ENCODE results near the gene PGAP6.

DNA sequence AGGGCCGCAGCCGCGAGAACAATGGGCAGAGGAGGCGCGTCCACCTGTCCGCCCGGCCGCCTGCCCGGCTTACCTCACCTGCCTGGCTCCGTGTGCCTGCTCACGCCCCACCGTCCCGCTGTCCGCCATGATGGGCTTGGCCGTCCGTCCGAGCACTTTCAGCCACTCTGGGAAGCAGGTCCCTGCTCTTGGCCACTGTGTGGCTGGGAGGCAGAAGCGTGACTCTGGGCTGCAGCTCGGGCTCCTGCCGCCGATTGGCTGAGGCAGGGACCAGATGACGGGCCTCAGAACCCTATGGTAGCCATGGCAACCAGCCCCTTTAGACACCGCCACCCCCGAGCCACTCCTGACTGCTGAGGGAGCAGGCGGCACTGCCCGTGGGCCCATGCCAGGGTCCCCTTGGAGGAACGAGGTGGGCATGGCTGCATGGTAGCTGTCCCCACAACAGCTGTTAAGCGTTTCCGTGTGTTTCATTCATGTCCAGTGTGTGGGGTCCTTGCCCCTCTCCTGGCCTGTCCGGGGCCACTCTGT lies 20.4 kb downstream of the PGAP6 start:
- TF ChIP-seq SMC3 (IDR thresholded peaks at IDR 0.05) = no peak
- no peak for TF ChIP-seq RAD21 (conservative IDR thresholded peaks at IDR 0.05 in 1 of 2, IDR thresholded peaks at IDR 0.05 in 1 of 2)
- TF ChIP-seq POLR2A (IDR thresholded peaks at IDR 0.05; ENCODE audit: low read length) = no peak
- TF ChIP-seq, protein P1, sequence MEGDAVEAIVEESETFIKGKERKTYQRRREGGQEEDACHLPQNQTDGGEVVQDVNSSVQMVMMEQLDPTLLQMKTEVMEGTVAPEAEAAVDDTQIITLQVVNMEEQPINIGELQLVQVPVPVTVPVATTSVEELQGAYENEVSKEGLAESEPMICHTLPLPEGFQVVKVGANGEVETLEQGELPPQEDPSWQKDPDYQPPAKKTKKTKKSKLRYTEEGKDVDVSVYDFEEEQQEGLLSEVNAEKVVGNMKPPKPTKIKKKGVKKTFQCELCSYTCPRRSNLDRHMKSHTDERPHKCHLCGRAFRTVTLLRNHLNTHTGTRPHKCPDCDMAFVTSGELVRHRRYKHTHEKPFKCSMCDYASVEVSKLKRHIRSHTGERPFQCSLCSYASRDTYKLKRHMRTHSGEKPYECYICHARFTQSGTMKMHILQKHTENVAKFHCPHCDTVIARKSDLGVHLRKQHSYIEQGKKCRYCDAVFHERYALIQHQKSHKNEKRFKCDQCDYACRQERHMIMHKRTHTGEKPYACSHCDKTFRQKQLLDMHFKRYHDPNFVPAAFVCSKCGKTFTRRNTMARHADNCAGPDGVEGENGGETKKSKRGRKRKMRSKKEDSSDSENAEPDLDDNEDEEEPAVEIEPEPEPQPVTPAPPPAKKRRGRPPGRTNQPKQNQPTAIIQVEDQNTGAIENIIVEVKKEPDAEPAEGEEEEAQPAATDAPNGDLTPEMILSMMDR (IDR thresholded peaks at IDR 0.05) = no peak
- TF ChIP-seq HOXA7 (CRISPR knock-in tag; IDR thresholded peaks at IDR 0.05) = no peak
- TF ChIP-seq EP300 (IDR thresholded peaks at IDR 0.05) = no peak
- no peak for TF ChIP-seq KDM5A (IDR thresholded peaks at IDR 0.05)
- no peak for TF ChIP-seq HDAC2 (IDR thresholded peaks at IDR 0.05)
- TF ChIP-seq MAFK (IDR thresholded peaks at IDR 0.05; ENCODE audit: partially characterized antibody) = no peak
- TF ChIP-seq HOXB5 (CRISPR knock-in tag; IDR thresholded peaks at IDR 0.05) = no peak
- TF ChIP-seq, protein P2, sequence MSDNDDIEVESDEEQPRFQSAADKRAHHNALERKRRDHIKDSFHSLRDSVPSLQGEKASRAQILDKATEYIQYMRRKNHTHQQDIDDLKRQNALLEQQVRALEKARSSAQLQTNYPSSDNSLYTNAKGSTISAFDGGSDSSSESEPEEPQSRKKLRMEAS (IDR thresholded peaks at IDR 0.05) = no peak
- TF ChIP-seq CEBPB (IDR thresholded peaks at IDR 0.05) = no peak
